ENCODE results near the gene CTSD. TPM values are rescaled to one million over a fixed set of nuclear protein-coding genes. Genes with fewer than 3 reads are reported as not detected.

CTSD gene
- total and polyA plus RNA-seq, 12 donors: 191 to 4,168 (median 1,999) TPM

- TF ChIP-seq CTCF (IDR thresholded peaks at IDR 0.05) (no peak), POLR2A (IDR thresholded peaks at IDR 0.05) (no peak)
- Histone ChIP-seq H3K4me3 (no peak overlapping the region), H3K27ac (peak overlapping the region in 3 of 5 donors; percentile 78 to 93 (median 87)), H3K9me3 (replicated peaks in 1 of 3) (no peaks in the 10 kb centered on the region), H3K36me3 (replicated peaks in 1 of 2) (no peaks in the 10 kb centered on the region), H3K4me1 (replicated peaks in 1 of 2) (peaks cover 39 to 56% of the 10 kb centered on the region in 2 donors), H3K27me3 (no peaks in the 10 kb centered on the region)
- intact Hi-C loops (cut with DNase I): no loop called here
- peak in 4 of 7 donors; percentile 25 to 55 (median 37) for DNase-seq
- WGBS, 4 donors: 72 to 83% (median 74%) methylated on average over 14 of the region's 14 CpGs
Observed at GRCh38 chr11:1745701-1746320, 17.9 kb downstream of the CTSD start.

DNA sequence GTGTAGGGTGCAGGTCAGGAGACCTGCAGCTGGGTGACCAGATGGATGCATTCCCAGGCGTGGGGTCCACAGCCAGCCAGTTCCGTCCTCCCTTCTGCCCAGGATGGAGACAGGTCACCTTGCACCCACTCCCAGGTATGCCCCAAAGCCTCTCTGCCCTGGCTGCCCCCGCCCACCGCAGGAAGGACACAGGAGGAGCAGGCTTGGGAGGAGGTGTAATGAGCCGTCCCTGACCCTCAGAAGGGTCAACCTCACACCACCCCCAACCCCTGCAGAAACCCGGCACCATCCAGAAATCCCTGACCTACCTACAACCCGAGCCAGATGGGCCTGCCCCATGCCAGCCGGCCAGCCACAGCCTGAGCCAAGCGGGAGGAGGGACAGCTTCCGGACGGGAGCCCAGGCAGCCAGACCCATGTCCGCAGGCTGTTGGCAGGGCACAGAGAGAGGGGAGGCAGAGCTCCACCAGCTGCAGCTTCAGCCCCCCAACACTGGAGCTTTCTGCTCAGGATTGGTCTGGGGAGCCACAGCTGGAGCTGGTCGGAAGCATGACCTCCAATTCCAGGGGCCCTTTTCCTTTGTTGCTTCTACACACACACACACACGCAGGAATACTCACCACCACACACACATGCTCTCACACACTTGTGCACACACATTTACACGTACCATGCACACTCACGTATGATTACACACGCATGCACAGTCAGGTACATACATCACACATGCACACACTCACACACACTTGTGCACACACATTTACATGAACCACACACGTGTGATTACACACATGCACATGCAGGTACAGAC is 18.6 kb downstream of the CTSD start:
- DNase-seq: peak; percentile 64 to 87 (median 81)
- WGBS, 4 donors: 42 to 60% (median 47%) methylated on average over 7 to 18 of the region's 18 CpGs
- Histone ChIP-seq H3K27ac (peak overlapping the region in 3 of 5 donors; percentile 41 to 93 (median 63)), H3K4me1 (replicated peaks in 1 of 2) (peaks cover 32 to 49% of the 10 kb centered on the region in 2 donors), H3K4me3 (no peak overlapping the region), H3K36me3 (replicated peaks in 1 of 2) (no peaks in the 10 kb centered on the region), H3K9me3 (replicated peaks in 1 of 3) (no peaks in the 10 kb centered on the region), H3K27me3 (no peaks in the 10 kb centered on the region)
- TF ChIP-seq CTCF (IDR thresholded peaks at IDR 0.05) (no peak), POLR2A (IDR thresholded peaks at IDR 0.05) (peak in 1 of 2 donors; percentile 5)
- intact Hi-C loops (cut with DNase I): no loop called here

GRCh38 chr11:1744137-1744886 is 19.4 kb downstream of the CTSD start:
- intact Hi-C loops (cut with DNase I): no loop called here
- H3K27ac ChIP-seq: peak overlapping the region in 3 of 5 donors; percentile 41 to 93 (median 63)
- 31 to 47% (median 45%) methylated on average over 21 to 23 of the region's 23 CpGs for WGBS, 4 donors
- H3K4me3 ChIP-seq: no peak overlapping the region
- DNase-seq: peak; percentile 62 to 86 (median 79)
- H3K4me1 ChIP-seq (replicated peaks in 1 of 2): peaks cover 25 to 41% of the 10 kb centered on the region in 2 donors
- peak in 1 of 2 donors; percentile 23 for TF ChIP-seq POLR2A (IDR thresholded peaks at IDR 0.05)
- no peak for TF ChIP-seq CTCF (IDR thresholded peaks at IDR 0.05)
- no peaks in the 10 kb centered on the region for H3K27me3 ChIP-seq
- no peaks in the 10 kb centered on the region for H3K36me3 ChIP-seq (replicated peaks in 1 of 2)
- no peaks in the 10 kb centered on the region for H3K9me3 ChIP-seq (replicated peaks in 1 of 3)

All from adrenal gland (tissue), 12 donors.